GM21786 (cell line): ENCODE data around the gene NSL1.
"Not testable (repeated sequence)": the region's sequence is repeated elsewhere in the genome, so short reads cannot be mapped to it uniquely, and the experiment has no call there.

Experiments used
- ATAC-seq: cut with Tn5 transposase; IDR thresholded peaks from one replicate; pipeline ENCODE4 v1.9.1; 2021; ENCODE audit not compliant: unreplicated experiment

Gene NSL1

DNA sequence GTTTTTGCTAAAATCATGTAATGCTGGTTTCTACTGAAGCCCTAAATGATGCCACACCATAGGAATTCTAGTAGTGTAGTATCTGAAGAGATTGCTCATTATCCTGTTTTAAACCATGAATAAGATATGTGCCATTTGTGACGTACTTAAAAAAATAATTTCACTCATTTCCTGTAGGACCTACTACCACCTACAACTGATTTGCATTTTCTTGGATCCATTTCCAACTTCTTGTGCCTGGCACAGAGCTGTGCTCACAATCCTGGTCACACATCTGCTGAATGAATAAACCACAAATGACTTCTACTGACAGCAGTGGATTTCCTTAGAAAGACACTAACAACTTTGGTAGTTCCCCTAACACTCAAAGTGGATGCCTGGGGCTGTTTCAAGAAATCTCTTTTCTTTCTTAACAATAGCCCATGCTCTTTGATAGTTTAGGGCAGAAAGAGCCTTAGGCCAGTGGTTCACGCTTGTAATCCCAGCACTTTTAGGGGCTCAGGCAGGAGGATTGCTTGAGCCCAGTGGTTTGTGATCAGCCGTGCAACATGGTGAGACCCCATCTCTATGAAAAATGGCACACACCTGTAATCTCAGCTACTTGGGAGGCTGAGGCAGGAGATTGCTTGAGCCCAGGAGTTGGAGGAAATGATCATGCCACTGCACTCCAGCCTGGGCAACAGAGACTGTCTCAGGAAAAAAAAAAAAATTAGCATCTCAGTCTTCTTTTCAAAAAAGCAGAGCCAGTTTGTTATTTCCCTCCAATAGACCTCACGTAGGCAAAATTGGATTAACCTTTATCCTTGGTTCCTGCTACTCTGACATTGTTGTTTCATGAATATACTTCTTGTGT, 78.9 kb downstream of the NSL1 start:
- peak; percentile 50 for ATAC-seq

DNA sequence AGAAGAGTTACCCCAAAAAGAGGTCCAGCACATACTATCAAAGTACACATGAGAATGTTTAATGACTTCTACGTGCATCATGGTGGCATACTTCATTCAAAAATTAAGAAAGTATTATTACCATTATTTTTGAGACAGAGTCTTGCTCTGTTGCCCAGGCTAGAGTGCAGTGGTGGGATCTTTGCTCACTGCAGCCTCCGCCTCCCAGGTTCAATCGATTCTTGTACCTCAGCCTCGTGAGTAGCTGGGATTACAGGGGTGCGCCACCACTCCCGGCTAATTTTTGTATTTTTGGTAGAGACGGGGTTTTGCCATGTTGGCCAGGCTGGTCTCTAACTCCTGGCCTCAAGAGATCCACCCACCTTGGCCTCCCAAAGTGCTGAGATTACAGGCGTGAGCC, 79.6 kb downstream of the NSL1 start:
- not testable (repeated sequence) for ATAC-seq

DNA sequence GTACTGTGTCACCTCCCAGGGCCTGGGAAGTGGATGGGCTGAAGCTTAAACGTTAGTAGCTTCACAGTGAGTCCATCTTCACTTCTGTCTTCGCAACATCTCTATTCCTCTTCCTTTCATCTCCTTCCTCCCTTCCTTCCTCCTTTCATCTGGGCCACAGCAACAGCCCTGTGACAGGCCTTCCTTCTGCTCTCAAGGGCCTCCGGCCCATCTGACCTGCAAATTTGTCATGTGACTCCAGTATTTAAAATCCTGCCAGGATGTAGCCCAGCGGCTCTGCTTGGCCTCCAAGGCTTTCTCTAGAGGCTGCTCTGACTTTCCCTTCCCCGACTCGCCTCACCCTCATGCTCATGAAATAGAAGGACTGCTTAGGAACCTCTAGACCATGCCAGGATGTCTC, 81.0 kb downstream of the NSL1 start:
- no peak for ATAC-seq

DNA sequence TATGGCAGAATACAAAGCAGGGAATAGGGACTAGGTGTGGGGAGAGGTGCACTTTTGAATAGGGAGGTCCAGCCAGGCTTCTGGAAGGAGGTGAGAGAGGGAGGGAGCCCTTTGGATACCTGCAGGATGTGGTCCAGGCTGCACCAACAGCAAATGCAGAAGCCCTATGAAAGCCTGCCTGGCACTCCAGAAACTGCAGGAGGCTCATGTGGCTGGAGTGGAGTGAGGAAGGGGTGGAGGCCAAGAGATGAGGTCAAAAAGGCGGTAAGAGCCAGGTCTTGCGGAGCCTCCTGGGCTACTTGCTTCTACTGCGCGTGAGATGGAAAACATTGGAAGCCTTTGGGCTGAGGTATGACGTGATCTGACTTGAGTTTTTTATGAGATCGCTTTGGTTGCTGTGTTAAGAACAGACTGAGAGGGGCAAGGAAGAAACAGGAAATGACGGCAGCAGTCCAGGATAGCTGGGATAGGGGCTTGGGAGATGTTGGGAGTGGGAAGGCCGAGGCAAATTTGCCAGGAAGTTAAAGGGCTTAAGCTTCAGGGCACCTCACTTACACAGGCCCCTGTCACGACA, 87.5 kb downstream of the NSL1 start:
- ATAC-seq, result no peak

DNA sequence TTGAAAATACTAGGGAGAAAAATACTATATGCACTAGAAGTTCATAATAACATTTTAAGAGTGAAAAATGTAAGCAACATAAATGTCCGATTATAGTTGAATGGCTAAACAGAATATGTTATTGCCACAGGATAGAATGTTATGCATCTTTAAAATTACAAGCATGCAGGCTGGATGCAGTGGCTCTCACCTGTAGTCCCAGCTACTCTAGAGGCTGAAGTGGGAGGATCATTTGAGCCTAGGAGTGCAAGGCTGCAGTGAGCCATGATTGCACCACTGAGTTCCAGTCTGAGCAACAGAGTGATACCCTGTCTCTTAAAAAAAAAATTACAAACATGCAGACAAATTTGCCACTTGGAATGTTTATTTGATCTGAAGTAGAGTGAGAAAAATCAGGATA, 88.9 kb downstream of the NSL1 start:
- ATAC-seq, result no peak

DNA sequence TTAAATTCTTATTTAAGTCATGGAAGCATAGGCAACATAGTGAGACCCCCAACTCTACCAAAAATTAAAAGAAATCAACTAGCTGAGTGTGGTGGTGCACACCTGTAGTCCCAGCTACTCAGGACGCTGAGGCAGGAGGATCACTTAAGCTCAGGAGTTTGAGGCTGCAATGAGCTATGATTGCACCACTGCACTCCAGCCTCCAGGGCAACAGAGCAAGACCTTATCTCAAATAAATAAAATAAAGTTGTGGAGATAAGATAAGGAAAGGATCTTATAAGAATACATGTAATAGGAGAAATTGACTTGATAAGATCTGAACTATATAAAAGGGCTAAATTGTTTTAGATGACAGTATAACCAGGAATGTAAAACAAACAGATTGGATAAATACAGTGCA, 89.7 kb downstream of the NSL1 start:
- no peak for ATAC-seq

DNA sequence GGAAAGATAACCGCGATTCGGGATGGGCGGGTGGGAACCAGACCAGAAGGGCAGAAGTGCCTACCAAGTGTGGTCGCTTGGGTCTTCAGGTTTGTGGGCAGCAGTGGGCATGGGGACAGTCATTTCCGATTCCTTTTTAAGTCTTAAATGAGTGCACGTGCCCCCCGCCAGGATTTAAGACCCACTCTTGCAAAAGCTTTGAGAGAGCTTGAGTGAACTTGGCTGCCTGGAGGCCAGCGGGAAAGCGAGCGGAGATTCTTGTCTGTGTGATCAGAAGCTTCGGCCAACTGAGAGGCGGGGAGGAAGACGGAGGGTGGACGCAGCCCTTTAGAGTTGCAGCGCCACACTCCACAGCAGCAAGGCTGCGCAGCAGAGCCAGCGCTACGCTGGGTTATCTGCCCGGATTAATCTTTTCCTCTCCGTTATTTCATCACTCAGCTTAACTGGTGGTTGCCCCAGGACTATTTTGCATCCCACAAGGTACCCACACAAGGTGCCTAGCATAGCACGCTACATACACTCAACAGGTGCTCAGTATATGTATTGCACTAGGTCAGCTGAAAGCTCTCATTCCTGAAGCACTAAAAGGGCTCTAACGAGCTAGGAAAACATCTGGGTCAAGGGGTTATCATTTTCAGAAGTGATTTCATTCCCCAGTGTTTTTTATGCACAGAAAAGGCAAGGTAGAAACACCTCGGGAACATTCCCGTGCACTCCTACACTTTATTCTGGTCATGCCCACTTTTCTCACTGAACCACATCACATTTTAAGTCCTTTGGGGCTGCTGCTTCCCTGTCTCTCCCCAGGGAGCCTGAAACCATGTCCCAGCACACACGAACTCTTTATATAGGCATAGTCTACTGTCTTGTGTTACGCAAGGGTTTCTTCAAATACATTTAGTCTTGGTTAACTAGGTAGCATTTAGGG, 90.4 kb downstream of the NSL1 start:
- peak; percentile 34 for ATAC-seq

DNA sequence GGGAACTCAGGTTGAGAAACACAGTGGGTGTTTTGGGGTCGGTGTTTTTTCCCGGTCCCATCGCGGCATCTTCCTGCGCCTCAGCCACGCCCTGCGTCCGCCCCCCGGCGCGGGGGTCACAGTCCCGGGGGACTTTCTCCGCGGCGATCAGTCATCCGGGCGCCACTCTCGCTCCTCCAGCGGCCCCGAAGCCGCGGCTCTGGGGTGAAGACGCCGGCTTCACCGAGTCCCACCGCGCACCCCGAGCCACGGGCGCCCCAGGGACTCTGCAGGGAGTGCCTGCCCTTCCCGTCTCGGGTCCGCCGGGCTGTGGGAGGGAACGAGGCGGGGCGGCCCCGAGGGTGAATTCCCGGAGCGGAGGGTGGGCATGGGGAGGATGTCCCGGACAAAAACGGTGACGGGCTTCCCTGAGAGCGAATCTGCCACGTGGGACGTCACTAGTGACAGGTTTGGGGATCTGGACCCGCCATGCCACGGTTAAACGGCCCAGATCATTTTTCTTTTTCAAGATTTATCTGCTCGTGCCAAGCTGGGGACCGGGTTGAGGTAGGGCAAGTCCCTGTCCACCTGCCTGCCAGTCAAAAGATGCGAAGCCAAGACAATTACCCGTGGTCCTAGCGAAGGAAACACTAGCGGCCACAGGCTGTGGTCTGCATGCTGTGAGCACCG, 91.2 kb downstream of the NSL1 start:
- no peak for ATAC-seq

DNA sequence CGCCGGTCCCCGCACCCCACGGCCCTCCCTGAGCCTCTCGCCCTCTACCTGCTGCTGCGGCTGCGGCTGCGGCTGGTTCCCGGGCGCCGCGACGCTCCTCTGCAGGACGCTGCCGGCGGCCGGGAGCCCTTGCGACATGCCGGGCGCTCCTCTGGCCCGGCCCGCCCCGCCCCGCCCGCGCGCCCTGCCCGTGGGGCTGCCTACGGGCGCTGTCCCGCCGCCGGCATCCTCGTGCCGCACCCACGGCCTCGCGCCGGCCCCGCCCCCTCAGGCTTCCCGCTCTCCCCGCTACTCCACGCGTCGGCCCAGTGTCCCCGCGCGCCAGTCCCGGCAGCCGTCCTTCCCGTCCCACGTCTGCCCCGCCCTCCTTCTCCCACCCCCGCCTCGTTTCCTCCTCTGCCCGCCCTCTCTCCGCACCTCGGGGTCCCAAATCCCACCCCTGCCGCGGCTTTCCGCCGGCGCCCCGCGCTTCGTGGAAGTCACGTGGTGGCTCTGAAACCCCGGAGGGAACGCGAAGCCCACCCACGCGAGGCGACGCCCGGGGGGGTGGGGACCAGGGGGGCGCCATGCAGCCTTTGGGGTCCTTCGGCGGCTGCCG, 91.9 kb downstream of the NSL1 start, which contains the start of gene BATF3:
Gene BATF3, minus strand, starts transcription at position 216 of the 598 bp plus-strand sequence. Its CDS starts 78 bp downstream, at position 138.
- peak; percentile 2 for ATAC-seq

DNA sequence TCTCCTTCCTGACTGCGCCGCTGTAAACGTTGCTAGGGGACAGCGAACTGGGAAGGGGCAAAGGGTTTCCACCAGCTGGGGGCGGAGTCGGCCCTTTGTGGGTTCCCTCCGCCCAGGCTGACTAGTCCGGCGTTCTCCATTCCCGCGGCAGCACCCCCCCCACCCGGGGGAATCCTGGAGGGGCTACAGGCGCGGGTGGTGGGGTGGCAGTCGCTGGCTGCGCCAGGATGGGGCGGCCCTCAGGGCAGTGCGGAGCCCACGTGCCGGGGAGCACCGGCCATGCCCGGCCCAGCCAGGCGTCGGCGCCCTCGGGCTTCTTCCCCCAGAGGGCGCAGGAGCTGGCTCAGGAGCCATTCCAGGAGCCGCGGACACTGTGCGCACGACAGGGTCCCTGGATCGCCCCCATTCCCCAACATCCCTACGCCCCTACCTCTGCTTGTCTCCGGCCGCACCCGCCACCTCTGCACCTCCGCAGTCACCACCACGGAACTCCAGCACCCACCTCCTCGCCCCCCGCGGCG, 92.4 kb downstream of the NSL1 start:
- ATAC-seq, result peak; percentile 41

DNA sequence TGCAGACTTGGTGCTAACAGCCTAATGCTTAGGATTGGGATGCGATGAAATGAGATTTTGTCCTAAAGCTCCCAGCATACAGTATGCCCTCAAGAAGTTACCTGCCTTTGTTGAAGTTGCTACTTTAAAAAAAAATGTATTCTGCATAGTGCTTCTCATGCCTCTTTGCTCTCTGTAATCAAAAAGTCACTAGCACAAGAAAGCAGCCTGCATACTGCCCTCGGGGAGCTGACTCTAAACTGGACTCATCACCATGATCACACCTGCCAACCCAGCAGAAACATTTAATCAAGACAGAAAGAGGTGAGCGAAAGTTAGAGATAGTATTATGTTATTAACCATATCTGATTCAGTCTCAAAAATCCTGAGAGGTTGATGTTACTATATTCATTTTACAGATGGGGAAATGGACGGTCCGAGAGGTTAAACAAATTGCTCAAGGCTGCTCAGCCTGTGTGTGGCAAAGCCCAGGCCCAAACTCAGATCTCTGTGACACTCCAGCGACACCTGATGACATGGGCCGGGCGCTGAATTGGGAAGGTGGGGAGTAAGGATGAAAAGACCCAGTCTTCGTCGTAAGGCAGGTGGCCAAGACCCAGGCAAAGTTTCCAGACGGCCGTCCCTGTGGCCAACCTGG, 93.0 kb downstream of the NSL1 start:
- ATAC-seq, result peak; percentile 20

DNA sequence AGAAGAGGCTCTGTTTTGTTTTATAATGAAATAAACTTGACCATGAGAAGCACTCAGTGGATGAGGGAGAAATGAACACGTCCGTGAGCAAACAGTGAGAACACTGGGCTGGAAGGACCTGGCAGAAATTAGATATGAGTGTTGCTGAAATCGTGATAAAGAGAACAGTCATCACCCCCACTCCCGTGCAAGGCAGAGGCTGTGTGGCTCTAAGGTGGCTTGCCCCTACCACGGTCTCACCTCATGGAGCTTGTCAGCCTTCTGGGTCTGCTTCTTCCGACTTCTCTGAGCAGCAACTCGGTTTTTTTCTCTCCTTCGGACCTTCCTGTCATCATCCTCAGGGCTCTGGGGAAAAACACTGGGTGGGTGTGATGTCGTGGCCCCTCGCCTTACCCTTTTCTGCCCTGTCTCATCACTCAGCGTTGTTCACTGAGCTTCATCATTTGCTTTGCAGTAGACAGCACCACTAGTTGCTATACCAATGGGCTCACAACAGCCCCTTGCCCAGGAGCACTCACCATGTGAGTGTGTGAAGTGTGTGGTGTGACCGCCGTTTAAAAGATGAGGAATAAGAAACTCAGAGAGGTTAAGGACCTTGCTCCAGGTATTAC, 94.8 kb downstream of the NSL1 start:
- ATAC-seq, result no peak

DNA sequence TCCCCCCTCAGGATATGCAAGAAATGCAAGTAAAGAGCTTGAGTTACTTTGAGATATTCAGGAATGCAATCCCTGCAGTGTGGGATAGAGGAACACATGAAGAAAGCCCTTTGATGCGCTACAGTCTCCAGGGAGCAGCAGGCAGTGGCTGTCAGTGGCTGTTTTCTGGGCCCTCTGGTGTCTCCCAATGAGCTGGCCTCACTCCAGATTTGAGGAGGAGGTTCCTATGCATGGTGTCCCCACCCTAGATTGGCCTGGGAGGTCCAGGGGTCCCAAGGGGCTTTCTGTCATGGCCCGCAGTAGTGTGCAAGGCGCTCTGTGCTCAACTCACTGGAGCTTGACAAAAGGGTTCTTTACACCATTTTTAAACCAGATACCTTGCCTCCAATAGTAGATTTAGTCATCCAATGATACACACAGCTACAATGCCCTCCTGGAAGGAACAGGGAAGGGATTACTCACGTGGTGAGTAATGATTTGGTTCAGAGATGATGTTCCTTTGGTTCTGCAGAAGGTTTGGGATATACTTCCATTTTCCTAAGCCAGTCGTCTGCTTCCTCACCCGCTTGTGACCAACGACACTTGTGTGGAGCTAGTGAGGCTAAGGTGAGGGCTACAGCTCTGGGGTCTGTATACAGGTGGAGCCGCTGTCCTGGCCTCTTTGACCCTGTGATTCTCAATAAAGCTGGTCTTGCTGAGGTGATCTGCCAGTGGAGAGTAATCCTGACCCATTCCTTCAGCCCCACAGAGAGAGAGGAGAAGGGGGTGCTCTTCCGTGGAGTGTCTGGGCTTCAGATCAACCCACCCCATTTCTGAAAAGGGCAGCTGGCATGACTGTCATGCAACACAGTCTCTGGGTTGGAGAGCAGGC, 98.6 kb downstream of the NSL1 start:
- ATAC-seq, result no peak

DNA sequence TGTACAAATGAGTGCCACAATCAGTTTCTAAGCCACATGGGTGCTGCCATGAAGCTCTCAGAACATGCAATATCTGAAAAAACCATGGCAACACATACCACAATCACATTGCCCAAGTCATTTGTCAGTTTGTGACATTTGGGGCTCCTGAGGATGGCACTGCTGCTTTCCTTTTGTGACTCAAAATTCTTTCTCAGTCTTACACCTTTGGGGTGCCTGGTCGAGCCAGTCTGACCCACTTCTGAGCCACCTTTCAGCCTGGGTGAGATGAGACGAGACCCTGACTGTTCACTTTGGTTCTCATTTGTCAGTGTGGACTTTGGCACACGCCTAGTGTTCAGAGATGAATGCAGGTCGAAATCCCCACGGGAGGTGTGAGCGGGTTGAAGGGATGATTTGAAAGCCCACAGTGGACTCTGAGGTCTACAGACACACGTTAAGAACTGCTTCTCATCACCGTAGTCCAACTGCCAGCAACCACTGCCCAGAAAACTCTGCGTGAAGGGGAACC, 100.0 kb downstream of the NSL1 start:
- ATAC-seq, result peak; percentile 62

DNA sequence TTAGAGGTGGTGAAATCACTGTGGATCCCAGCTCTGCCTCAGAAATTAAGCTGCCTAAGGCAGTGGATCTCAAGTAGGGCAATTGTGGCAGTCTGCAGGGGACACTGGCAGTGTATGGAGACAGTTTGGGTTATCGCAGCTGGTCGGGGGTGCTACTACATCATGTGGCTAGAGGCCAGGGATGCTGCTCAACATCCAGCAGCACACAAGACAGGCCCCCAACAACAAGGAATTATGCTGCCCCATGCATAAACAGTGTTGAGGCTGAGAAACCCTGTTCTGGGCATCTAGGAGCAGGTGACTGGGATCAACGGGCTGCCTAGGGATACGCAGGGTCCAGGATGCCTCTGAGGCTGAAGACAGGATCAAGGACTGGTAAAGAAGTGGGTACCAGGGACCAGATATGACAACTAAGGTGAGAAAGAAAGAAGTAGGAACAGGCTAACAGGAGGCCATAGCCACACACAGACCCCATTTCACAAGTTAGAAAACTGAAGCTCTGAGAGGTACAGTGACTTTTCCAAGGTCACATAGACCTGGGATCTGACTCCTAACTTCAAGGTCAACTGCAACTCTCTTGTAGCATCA, 100.7 kb downstream of the NSL1 start:
- ATAC-seq, result no peak

DNA sequence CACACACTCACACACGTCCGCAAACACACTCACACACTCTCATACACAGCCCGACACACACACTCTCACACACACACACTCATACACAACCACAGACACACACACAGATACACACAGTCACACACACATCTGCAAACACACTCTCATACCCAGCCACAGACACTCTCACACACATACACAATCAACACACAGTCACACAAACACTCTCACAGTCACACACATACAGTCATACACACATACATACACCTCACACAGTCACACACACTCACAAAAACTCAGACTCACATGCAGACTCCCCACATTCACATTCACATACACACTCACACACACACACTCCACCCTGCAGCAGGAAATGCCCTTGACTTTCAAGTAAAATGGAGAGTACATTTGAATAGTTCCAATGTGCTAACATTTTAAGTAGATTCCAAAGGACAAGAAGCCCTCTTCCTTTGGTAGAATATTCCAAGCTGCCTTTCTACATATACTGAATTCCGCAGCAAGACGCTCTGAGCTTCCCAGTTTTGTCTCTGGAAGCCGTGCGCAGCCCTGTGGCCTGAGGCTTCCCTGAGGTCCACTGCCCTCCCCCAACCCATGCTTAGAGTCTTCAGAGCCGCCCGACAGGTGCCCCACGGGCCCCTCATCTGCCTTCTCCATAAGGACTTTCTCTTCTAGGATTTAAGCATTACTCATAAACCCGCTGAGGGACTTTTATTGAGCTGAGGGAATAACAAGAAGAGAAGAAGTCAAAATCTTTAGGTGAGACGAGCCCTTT, 101.6 kb downstream of the NSL1 start:
- ATAC-seq, result no peak

DNA sequence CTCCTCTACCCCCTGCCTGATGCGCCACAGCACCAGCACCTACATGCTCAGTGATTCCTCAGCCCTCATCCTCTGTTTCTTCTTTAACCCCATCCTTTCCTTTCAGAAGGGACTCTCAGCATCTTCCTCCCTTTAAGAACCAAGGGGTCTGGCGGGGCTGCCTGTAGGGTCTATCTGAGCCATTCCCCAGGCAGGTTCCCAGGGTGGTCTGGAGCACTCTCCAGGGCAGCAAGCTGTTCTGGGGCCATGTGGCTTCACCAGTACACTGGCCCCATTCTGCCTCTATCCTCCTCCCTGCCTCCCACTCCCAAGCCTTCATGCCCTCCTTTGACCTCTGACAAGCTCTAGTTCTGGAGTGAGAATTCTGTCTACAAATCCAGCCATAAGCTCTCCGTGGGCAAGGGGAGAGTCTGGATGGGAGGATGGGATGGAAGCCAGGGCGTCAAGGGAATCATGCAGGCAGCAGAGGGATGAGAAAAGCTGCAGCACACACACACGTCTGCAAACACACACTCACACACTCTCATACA, 102.3 kb downstream of the NSL1 start:
- no peak for ATAC-seq
